Fibroblast of the aortic adventitia (primary cell): Measurements from ENCODE around the gene AP3S1. TPM values are rescaled to one million over a fixed set of nuclear protein-coding genes. Genes with fewer than 3 reads are reported as not detected.

Source experiments
- DNase-seq: peaks from one replicate; pipeline ENCODE4 v3.0.0-alpha.2; 2010; ENCODE audit warnings: low read depth
- H3K4me3 ChIP-seq: 2 replicates; pipeline ENCODE4 v1.5.1; 2011; ENCODE audit warnings: low read depth, mild to moderate bottlenecking, control low read depth, low read length, moderate library complexity
- CTCF ChIP-seq: IDR thresholded peaks from 2 replicates; pipeline ENCODE4 v1.5.1; 2011; ENCODE audit warnings: mild to moderate bottlenecking, low read length, control low read depth, inconsistent platforms; ENCODE audit not compliant: insufficient read depth
- total RNA-seq: library from RNA; depleted of rRNA; stranded (reverse); fragments of >200 nt; gene quantifications from 2 replicates; pipeline ENCODE4 v1.2.3, GENCODE V29; 2012; ENCODE audit warnings: low replicate concordance

AP3S1 gene
- 109 and 237 TPM in 2 replicates for total RNA-seq

- peak within 1 kb of the TSS; percentile 89 for H3K4me3 ChIP-seq
- no peak for TF ChIP-seq CTCF
- DNase-seq, result peak; percentile 93
Measured at GRCh38 chr5:115841382-115842088, at the start of gene AP3S1, which contains the start of gene ATG12. TSS of gene AP3S1 (plus strand) at chr5:115841935. CDS start at chr5:115842038, 103 bp downstream. TSS of gene ATG12 (minus strand) at chr5:115841565. CDS start at chr5:115841552, 13 bp downstream.

- TF ChIP-seq CTCF, result no peak
- H3K4me3 ChIP-seq, result no peak overlapping the region
- DNase-seq, result no peak
Measured at GRCh38 chr5:115795700-115796099, 46.0 kb upstream of the AP3S1 start.

- H3K4me3 ChIP-seq, result no peak overlapping the region
- DNase-seq, result no peak
- TF ChIP-seq CTCF, result no peak
Measured at GRCh38 chr5:115796656-115797055, 45.1 kb upstream of the AP3S1 start.

- no peak for TF ChIP-seq CTCF
- no peak overlapping the region for H3K4me3 ChIP-seq
- no peak for DNase-seq
Measured at GRCh38 chr5:115798252-115798651, 43.5 kb upstream of the AP3S1 start.

GRCh38 chr5:115800108-115800507 is 41.6 kb upstream of the AP3S1 start:
- H3K4me3 ChIP-seq, result no peak overlapping the region
- DNase-seq, result no peak
- no peak for TF ChIP-seq CTCF

- no peak overlapping the region for H3K4me3 ChIP-seq
- TF ChIP-seq CTCF, result no peak
- DNase-seq, result no peak
Measured at GRCh38 chr5:115801152-115801551, 40.6 kb upstream of the AP3S1 start.
